NCI-H748 (cell line): ENCODE measurements around the gene OLFML2A.

Source experiments
- DNase-seq: peaks from one replicate; lab custom pipeline; 2025; ENCODE audit not compliant: unreplicated experiment; lab: John Stamatoyannopoulos, UW

The OLFML2A gene

GRCh38 chr9:124794902-124795491 lies 18.1 kb downstream of the OLFML2A start:
- peak; percentile 10 for DNase-seq

DNA sequence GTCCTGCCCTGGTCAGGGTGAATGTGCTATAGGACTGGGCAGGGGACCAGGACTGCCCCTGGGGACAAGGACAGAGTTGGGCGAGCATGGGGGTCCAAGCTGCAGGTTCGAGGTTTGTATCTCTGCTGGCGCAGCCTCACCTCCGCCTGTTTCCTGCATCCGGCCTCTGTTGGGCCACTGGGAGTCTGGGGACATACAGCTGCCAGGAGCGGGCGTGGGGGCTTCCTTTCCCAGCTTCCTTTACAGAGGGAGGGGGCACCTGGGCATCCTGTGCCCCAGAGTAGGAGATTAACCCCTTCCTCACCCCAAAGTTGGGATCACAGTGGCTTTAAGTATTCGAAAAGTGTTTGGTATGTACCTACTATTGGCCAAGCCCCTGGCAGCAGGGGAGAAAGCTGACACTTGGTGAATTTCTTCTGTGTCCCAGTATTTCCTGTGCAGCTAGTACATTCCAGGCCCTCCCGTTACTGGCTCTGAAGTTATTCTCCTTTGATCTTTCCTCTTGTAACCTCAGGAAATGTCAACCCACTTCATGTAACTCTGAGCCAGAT lies 19.0 kb downstream of the OLFML2A start:
- no peak for DNase-seq

GRCh38 chr9:124797343-124798103 lies 20.6 kb downstream of the OLFML2A start:
- no peak for DNase-seq

GRCh38 chr9:124799274-124800006 lies 22.5 kb downstream of the OLFML2A start:
- no peak for DNase-seq

DNA sequence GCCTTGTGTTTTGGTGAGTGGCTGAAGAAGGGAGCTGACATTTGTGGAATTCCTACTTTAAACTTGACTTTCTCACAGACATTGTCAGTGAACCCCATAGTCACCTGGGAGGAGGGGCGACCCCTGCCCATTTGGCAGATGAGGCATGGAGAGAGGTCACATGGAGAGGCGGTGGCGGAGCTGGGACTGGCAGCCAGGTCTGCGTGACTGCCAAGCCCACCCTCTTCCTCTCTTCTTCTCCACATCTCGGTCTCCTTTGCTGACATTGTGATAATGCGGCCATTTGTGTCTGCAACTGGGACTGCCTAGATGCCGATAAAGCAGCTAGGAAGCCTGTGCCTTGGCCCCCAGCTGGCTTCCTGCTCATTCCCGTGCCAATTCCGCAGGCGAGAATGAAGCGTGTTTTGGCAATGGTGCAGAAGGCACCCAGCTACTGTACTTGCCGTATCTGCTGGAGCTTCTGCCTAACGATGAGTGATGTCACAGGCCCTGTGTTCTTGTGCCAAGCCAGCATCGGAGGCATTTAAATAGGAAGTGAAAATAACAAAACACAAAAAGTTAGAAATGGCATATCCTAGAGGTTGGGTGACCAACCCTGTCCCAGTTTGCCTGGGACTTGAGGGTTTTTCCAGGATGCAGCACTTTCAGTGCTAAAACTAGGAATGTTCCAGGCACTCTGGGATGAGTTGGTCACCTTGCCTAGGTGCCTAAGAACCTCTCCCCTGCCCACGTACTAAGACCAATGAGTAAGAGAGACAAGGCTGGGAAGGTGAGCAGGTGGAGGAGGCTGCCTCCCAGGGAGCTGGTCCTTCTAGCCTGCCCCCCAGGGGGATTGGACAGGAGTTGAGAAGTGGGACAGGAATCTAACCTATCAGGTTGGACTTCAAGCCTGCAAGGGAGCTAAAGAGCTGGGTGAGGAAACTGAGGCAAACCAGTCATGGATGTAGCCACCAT lies 23.6 kb downstream of the OLFML2A start:
- no peak for DNase-seq

- no peak for DNase-seq
Observed at GRCh38 chr9:124801356-124801755, 24.4 kb downstream of the OLFML2A start.

- DNase-seq = no peak
Observed at GRCh38 chr9:124802426-124802825, 25.5 kb downstream of the OLFML2A start.

DNA sequence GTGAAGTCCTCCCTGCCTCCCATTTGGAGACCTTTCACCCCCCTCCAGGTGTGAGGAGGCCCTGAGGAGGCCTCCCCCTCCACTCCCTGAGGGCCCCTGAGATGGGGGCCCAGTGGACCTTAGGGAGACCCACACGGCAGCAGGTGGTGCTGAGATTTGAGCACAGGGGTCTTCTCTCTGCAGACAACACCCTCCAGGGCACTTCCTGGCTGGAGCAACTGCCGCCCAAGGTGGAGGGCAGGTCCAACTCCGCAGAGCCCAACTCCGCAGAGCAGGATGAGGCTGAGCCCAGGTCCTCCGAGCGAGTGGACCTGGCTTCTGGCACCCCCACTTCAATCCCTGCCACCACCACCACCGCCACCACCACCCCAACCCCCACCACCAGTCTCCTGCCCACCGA lies 27.0 kb downstream of the OLFML2A start:
- no peak for DNase-seq

DNA sequence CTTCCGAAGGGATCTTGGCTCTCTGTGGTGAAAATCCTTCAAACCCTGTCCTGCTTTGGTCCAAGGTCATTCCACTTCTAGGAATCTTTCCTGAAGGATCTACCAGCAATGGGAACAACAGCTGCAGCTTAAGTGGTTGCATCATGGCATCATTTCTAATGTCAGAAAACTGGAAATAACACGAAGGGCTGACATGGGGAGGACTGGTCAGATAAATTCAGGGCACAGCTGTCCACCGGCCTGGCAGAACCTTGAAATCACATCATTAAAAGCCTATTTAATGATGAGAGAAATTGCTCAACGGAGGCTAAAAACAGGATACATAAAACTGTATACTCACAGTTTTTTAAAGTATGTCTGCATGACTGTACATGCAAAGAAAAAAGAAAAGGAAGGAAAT lies 28.3 kb downstream of the OLFML2A start:
- DNase-seq = no peak

DNA sequence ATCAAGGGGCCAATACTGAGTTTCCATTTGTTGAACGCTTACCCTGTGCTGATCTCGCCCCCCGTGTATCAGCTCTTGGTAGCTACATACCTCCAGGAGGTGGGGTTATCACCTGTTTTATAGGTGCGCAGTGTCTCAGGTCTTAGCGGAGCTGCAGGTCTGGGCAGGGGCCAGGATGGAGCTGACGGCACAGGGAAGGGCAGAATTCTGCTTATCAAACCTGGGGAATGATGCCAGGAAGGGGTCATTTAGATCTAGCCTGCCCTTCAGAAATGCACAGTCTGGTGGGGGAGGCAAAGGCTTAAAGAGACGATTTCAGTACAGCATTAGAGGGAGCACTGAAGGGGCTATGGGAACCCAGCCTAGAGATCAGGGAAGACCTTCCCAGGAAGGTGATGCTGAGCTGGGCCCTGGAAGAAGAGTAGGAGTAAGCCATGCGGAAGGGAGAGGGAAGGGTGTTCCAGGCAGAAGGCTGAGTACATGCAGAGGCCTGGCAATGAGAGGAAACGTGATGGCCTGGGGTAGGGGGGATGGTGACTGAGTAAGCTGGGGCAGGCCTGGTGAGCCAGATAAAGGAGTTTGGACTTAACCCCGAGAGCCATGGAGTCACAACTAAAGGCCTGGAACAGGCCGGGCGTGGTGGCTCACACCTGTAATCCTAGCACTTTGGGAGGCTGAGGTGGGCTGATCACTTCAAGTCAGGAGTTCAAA lies 31.5 kb downstream of the OLFML2A start:
- no peak for DNase-seq

GRCh38 chr9:124809211-124809610 lies 32.3 kb downstream of the OLFML2A start:
- no peak for DNase-seq

DNA sequence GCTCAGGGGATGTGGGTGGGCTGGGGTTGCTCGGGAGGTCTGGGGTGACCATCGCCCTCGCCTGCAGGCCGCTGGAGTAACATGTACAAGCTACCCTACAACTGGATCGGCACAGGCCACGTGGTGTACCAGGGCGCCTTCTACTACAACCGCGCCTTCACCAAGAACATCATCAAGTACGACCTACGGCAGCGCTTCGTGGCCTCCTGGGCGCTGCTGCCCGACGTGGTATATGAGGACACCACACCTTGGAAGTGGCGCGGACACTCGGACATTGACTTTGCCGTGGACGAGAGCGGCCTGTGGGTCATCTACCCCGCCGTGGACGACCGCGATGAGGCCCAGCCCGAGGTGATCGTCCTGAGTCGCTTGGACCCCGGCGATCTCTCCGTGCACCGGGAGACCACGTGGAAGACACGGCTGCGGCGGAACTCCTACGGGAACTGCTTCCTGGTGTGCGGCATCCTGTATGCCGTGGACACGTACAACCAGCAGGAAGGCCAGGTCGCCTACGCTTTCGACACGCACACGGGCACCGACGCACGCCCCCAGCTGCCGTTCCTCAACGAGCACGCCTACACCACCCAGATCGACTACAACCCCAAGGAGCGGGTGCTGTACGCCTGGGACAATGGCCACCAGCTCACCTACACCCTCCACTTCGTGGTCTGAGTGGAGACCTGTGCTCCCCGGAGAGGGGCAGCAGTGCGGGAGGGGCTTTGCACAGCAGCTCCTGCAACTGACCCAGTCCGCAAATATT lies 33.0 kb downstream of the OLFML2A start:
- DNase-seq = no peak

- no peak for DNase-seq
Observed at GRCh38 chr9:124810663-124811355, 33.9 kb downstream of the OLFML2A start.

DNA sequence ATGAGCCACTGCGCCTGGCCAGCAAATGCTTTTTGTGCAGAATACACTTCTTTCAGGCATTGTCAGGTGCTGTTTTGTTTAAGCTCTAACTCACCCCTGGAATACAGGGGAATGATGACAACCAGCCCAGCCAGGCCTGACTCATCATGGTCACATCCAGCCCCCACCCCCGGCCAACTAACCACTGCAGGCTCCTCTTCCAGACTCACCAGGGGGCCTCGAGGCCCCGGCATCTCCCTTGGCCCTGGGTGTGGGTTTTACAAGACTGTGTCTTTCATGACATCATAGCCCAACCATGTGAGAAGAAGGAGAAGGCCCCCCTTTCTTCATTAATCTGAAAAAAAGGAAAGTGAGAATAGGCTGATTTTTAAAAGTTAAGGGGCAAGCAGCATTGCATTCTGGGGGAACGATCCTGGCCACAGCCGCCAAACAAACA lies 35.5 kb downstream of the OLFML2A start:
- no peak for DNase-seq

DNA sequence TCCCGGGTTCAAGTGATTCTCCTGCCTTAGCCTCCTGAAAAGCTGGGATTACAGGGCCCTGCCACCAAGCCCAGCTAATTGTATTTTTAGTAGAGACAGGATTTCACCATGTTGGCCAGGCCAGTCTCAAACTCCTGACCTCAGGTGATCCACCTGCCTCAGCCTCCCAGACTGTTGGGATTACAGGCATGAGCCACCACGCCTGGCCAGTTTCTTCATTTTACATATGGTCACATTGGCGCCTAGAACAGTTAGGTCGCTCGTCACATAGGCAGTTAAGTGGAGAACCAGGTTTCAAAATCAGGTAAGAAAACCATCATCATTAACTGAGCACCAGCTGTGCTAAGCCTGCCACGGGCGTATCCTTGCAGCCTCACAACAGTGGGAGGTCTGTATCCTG lies 36.1 kb downstream of the OLFML2A start:
- peak; percentile 11 for DNase-seq

DNA sequence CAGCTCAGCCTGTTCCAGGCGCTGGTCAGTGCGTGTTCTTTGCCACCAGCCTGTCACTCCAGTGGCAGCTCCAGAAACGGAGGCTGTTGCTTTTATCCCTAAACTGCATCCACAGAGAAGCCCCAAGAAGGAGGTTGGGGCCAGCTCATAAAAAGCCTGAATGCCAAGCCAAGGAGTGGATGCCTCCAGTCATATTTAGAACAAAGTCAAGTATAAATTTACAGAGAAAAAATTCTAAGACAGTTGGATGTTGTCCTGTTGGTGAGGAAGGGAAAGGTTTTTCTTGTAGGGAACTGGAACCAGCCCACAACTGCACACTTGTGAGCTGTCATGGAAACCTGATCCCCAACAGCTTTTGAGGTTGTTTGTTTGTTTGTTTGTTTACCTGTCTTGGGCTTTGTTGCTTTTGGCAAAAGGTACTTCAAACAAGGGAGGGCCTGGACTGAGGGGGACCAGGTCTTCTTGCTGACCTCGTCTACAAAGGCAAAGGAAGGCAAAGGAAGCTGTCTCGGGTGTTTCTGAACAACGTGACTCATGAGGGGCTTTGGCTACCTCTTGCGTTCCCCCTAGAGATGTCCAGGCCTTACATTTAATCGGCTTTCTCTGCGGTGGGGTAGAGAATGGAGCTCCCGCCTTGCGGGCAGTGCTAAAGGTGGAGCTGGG lies 36.7 kb downstream of the OLFML2A start:
- DNase-seq = no peak

- no peak for DNase-seq
Observed at GRCh38 chr9:124814164-124814535, 37.2 kb downstream of the OLFML2A start.

DNA sequence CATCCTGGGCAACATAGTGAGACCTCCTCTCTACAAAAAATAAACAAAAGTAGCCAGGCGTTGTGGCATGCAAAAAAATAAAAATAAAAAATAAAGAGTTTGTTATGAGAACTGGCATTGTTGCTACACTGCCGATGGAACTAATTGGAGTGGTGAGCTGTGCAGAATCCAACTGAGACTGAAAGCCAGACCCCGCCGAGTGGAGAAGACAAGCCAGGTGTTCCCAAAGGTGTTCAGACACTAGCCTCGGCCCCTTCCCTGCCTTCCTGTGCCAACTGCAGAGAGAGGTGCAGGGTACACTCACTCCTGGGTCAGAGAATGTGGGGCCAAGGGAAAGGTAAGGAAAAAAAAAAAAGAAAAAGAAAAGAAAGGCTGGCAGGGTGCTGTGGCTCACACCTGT lies 38.7 kb downstream of the OLFML2A start:
- no peak for DNase-seq
